HepG2 (cell line): ENCODE results near the gene YWHAQ. TPM values are rescaled to one million over a fixed set of nuclear protein-coding genes. Genes with fewer than 3 reads are reported as not detected.

ENCODE experiments used
- CCAR2 ChIP-seq: fragments of 200-400 bp; formaldehyde crosslinking; optimal IDR thresholded peaks from 2 replicates; pipeline ENCODE3; 2018; ENCODE audit warnings: low read depth, mild to moderate bottlenecking, low read length, moderate library complexity
- ESRRA ChIP-seq: sonication (generic); formaldehyde crosslinking; IDR thresholded peaks from 2 replicates; pipeline ENCODE4 v1.5.1; 2020; ENCODE audit warnings: mild to moderate bottlenecking, low read depth, missing genetic modification reagents
- FOXO1 ChIP-seq: sonication (generic); formaldehyde crosslinking; IDR thresholded peaks from 2 replicates; pipeline ENCODE4 v1.4.0; 2020; ENCODE audit warnings: missing genetic modification reagents
- GABPA ChIP-seq, 2 experiments: IDR thresholded peaks; 2 replicates each; pipeline ENCODE4 v1.6.1; 2011 to 2016; ENCODE audit warnings: low read depth in 2 of 2, low read length in 1 of 2, missing biosample characterization in 1 of 2, missing genetic modification characterization in 1 of 2
- KDM3A ChIP-seq: IDR thresholded peaks from 2 replicates; pipeline ENCODE4 v1.6.1; 2018; ENCODE audit warnings: low read depth, missing compliant biosample characterization
- SAP130 ChIP-seq: IDR thresholded peaks from 2 replicates; pipeline ENCODE4 v1.6.1; 2016; ENCODE audit warnings: low read depth
- XBP1 ChIP-seq: sonication (generic); formaldehyde crosslinking; IDR thresholded peaks from 2 replicates; pipeline ENCODE4 v1.5.0; 2020; ENCODE audit warnings: missing genetic modification reagents
- ZNF331 ChIP-seq: sonication (generic); formaldehyde crosslinking; IDR thresholded peaks from 2 replicates; pipeline ENCODE4 v1.4.0; 2020; ENCODE audit warnings: missing genetic modification reagents
- polyA plus RNA-seq, 8 experiments: library from polyadenylated mRNA; depleted of rRNA in 3 of 8; stranded (reverse) in 7 of 8; unstranded in 1 of 8; fragments of >200 nt; fragmentation: Illumina TruSeq in 4 of 8; extraction: Trizol in 4 of 8; gene quantifications; 2 replicates each; pipeline versions ENCODE4 v1.2.1 to v1.2.3, GENCODE V29; 2011 to 2016; ENCODE audit warnings: low read depth in 4 of 8, missing spikeins in 1 of 8, mixed read lengths in 1 of 8; ENCODE audit not compliant: insufficient read depth in 1 of 8
- total RNA-seq, 5 experiments: library from RNA; depleted of rRNA; stranded (reverse); fragments of >200 nt; fragmentation: Illumina TruSeq; extraction: Trizol; gene quantifications; 2 replicates each; pipeline ENCODE4 v1.2.3, GENCODE V29; 2016; ENCODE audit warnings: low read depth in 1 of 5
- TF ChIP-seq, protein P1 (sequence below): IDR thresholded peaks from 2 replicates; pipeline ENCODE4 v1.4.0; 2020; ENCODE audit warnings: mild to moderate bottlenecking, missing genetic modification reagents
- TF ChIP-seq, protein P2 (sequence below): sonication (generic); formaldehyde crosslinking; IDR thresholded peaks from 2 replicates; pipeline ENCODE4 v1.4.0; 2020; ENCODE audit warnings: missing genetic modification reagents
- TF ChIP-seq, protein P3 (sequence below): sonication (generic); formaldehyde crosslinking; IDR thresholded peaks from 2 replicates; pipeline ENCODE4 v1.4.0; 2020; ENCODE audit warnings: missing genetic modification reagents
- TF ChIP-seq, protein P4 (sequence below): sonication (generic); formaldehyde crosslinking; IDR thresholded peaks from 2 replicates; pipeline ENCODE4 v1.4.0; 2020; ENCODE audit warnings: missing genetic modification reagents

Gene YWHAQ
- total and polyA plus RNA-seq, 2 of the 13 experiments (the other 11 are each of a cell fraction or from before 2014, with no cell fraction given): 160 to 304 TPM

DNA sequence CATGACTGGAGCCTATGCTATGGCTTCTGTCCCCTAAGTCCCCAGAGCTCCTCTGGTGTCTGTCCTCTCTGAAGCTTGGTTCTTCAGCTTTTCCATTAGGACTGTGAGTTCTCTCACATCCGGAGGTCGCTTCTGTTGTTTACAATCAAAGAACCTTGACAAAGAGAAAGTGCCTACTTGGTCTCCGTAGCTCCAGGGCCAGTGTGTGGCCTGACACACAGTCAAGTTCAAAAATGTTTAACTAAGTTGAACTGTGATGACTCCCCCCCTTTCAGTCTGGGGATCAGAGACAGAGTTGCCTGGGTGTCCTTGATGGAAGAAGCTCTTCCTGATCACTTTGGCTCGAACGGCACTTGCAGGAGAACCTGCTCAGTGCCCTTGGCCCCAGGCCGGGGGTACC lies 26.3 kb upstream of the YWHAQ start (continued):
- TF ChIP-seq, protein P1, sequence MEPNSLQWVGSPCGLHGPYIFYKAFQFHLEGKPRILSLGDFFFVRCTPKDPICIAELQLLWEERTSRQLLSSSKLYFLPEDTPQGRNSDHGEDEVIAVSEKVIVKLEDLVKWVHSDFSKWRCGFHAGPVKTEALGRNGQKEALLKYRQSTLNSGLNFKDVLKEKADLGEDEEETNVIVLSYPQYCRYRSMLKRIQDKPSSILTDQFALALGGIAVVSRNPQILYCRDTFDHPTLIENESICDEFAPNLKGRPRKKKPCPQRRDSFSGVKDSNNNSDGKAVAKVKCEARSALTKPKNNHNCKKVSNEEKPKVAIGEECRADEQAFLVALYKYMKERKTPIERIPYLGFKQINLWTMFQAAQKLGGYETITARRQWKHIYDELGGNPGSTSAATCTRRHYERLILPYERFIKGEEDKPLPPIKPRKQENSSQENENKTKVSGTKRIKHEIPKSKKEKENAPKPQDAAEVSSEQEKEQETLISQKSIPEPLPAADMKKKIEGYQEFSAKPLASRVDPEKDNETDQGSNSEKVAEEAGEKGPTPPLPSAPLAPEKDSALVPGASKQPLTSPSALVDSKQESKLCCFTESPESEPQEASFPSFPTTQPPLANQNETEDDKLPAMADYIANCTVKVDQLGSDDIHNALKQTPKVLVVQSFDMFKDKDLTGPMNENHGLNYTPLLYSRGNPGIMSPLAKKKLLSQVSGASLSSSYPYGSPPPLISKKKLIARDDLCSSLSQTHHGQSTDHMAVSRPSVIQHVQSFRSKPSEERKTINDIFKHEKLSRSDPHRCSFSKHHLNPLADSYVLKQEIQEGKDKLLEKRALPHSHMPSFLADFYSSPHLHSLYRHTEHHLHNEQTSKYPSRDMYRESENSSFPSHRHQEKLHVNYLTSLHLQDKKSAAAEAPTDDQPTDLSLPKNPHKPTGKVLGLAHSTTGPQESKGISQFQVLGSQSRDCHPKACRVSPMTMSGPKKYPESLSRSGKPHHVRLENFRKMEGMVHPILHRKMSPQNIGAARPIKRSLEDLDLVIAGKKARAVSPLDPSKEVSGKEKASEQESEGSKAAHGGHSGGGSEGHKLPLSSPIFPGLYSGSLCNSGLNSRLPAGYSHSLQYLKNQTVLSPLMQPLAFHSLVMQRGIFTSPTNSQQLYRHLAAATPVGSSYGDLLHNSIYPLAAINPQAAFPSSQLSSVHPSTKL (CRISPR knock-in tag): peak; percentile 93
- TF ChIP-seq, protein P2, sequence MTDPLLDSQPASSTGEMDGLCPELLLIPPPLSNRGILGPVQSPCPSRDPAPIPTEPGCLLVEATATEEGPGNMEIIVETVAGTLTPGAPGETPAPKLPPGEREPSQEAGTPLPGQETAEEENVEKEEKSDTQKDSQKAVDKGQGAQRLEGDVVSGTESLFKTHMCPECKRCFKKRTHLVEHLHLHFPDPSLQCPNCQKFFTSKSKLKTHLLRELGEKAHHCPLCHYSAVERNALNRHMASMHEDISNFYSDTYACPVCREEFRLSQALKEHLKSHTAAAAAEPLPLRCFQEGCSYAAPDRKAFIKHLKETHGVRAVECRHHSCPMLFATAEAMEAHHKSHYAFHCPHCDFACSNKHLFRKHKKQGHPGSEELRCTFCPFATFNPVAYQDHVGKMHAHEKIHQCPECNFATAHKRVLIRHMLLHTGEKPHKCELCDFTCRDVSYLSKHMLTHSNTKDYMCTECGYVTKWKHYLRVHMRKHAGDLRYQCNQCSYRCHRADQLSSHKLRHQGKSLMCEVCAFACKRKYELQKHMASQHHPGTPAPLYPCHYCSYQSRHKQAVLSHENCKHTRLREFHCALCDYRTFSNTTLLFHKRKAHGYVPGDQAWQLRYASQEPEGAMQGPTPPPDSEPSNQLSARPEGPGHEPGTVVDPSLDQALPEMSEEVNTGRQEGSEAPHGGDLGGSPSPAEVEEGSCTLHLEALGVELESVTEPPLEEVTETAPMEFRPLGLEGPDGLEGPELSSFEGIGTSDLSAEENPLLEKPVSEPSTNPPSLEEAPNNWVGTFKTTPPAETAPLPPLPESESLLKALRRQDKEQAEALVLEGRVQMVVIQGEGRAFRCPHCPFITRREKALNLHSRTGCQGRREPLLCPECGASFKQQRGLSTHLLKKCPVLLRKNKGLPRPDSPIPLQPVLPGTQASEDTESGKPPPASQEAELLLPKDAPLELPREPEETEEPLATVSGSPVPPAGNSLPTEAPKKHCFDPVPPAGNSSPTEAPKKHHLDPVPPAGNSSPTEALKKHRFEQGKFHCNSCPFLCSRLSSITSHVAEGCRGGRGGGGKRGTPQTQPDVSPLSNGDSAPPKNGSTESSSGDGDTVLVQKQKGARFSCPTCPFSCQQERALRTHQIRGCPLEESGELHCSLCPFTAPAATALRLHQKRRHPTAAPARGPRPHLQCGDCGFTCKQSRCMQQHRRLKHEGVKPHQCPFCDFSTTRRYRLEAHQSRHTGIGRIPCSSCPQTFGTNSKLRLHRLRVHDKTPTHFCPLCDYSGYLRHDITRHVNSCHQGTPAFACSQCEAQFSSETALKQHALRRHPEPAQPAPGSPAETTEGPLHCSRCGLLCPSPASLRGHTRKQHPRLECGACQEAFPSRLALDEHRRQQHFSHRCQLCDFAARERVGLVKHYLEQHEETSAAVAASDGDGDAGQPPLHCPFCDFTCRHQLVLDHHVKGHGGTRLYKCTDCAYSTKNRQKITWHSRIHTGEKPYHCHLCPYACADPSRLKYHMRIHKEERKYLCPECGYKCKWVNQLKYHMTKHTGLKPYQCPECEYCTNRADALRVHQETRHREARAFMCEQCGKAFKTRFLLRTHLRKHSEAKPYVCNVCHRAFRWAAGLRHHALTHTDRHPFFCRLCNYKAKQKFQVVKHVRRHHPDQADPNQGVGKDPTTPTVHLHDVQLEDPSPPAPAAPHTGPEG (CRISPR knock-in tag): 0 out of 2 replicates have a peak, but pooled peaks have one; percentile 10
- no peak for TF ChIP-seq KDM3A (CRISPR knock-in tag)
- TF ChIP-seq SAP130 (CRISPR knock-in tag): peak; percentile 50; the same call in 1 of the 2 replicates
- no peak for TF ChIP-seq ESRRA (CRISPR knock-in tag)
- TF ChIP-seq, protein P3, sequence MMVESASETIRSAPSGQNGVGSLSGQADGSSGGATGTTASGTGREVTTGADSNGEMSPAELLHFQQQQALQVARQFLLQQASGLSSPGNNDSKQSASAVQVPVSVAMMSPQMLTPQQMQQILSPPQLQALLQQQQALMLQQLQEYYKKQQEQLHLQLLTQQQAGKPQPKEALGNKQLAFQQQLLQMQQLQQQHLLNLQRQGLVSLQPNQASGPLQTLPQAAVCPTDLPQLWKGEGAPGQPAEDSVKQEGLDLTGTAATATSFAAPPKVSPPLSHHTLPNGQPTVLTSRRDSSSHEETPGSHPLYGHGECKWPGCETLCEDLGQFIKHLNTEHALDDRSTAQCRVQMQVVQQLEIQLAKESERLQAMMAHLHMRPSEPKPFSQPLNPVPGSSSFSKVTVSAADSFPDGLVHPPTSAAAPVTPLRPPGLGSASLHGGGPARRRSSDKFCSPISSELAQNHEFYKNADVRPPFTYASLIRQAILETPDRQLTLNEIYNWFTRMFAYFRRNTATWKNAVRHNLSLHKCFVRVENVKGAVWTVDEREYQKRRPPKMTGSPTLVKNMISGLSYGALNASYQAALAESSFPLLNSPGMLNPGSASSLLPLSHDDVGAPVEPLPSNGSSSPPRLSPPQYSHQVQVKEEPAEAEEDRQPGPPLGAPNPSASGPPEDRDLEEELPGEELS (CRISPR knock-in tag): peak; percentile 51; the same call in 1 of the 2 replicates
- TF ChIP-seq GABPA (IDR thresholded peaks at IDR 0.05; ENCODE audit: low read depth, low read length): no peak
- TF ChIP-seq GABPA (CRISPR knock-in tag; IDR thresholded peaks at IDR 0.05; ENCODE audit: low read depth): peak; percentile 36; the same call in 1 of the 2 replicates
- TF ChIP-seq FOXO1 (CRISPR knock-in tag): peak; percentile 79
- TF ChIP-seq CCAR2: no peak
- peak; percentile 56 for TF ChIP-seq ZNF331 (CRISPR knock-in tag)
- TF ChIP-seq, protein P4, sequence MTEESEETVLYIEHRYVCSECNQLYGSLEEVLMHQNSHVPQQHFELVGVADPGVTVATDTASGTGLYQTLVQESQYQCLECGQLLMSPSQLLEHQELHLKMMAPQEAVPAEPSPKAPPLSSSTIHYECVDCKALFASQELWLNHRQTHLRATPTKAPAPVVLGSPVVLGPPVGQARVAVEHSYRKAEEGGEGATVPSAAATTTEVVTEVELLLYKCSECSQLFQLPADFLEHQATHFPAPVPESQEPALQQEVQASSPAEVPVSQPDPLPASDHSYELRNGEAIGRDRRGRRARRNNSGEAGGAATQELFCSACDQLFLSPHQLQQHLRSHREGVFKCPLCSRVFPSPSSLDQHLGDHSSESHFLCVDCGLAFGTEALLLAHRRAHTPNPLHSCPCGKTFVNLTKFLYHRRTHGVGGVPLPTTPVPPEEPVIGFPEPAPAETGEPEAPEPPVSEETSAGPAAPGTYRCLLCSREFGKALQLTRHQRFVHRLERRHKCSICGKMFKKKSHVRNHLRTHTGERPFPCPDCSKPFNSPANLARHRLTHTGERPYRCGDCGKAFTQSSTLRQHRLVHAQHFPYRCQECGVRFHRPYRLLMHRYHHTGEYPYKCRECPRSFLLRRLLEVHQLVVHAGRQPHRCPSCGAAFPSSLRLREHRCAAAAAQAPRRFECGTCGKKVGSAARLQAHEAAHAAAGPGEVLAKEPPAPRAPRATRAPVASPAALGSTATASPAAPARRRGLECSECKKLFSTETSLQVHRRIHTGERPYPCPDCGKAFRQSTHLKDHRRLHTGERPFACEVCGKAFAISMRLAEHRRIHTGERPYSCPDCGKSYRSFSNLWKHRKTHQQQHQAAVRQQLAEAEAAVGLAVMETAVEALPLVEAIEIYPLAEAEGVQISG: peak; percentile 51
- TF ChIP-seq XBP1 (CRISPR knock-in tag): no peak
